Skeletal muscle cell (primary cell): ENCODE results near the gene TMPRSS4.
"Not testable (repeated sequence)": the region's sequence is repeated elsewhere in the genome, so short reads cannot be mapped to it uniquely, and the experiment has no call there.

Source experiments
- DNase-seq: peaks from one replicate; pipeline ENCODE4 v3.0.0-alpha.2; 2010; ENCODE audit warnings: low read depth
- H3K4me3 ChIP-seq: 2 replicates; pipeline ENCODE4 v1.5.1; 2011; ENCODE audit warnings: low read depth, mild to moderate bottlenecking, control low read depth, low read length, moderate library complexity

TMPRSS4 gene

DNA sequence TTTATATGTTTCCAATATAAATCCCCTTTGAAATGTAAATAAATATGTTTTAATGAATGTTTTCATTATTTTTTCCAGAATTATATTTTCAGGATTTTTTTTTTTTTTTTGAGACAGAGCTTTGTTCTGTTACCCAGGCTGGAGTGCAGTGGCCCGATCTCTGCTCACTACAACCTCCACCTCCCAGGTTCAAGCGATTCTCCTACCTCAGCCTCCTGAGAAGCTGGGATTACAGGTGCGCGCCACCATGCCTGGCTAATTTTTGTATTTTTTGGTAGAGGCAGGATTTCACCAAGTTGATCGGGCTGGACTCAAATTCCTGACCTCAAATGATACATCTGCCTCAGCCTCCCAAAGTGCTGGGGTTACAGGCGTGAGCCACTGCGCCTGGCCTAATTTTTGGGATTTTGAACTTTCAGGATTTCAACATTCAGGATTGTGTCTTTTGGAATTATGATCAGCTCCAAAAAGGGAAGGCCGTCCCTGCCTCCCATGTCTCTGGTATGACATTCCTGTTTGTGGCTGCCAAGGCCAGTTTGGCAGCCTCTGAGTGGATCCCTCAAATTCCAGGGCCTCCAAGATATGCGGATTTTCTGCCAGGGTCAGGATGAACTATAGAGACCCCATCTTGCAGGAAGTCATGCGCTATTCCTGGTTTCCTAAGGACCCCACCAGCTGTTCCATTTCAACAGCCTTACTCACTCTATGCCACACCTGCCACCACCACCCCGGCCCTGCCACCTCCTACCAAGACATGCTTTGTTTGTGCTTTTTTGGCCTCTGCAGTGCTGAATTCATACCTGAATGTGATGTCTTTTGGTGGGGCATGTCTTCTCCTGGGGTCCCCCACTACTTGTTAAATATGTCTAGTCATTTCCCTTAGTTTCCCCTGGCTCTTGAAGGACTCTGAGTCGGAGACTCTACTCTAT, 21.9 kb upstream of the TMPRSS4 start:
- no peak for DNase-seq
- H3K4me3 ChIP-seq, result no peak overlapping the region

DNA sequence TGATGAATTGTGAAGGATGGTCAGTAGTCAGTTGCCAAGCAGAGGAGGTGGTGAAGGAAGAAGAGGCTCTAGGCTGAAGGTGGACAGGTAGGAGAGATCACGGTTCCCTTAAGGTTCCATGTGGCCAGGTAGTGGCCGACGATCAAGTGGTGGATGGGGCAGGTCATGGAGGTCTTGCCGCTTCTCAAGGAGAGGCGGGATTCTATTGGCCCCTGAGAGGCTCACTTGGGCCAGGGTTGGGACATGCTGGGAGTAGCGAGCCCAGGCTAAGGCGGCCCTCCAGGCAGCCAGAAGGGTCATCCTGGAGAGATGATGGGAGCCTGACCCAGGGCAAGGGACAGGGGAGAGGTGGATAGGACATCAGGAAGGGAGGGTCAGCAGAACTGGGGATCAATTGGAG, 20.9 kb upstream of the TMPRSS4 start:
- no peak for DNase-seq

DNA sequence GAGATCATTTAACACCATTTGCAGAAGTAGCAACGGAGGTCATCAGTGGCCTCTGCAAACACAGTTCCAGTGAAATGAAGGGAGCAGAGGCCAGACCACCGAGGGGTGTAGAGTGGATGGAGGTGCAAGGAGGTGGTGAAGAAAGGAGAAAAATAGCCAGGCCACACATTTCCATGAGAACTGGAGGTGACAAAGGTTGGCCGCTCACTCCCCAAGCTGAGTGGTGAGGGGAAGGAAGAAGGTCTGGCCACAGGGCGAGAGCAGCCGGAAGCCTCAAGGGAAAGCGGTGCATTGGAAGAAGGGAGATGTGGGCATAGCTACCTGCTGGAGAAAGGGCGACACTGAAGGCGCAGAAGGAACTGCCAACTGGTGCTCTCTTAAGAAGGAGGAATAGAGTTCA, 20.1 kb upstream of the TMPRSS4 start:
- no peak overlapping the region for H3K4me3 ChIP-seq
- DNase-seq, result no peak

More for the DNA sequence above, 20.9 kb upstream of the TMPRSS4 start:
- no peak overlapping the region for H3K4me3 ChIP-seq

DNA sequence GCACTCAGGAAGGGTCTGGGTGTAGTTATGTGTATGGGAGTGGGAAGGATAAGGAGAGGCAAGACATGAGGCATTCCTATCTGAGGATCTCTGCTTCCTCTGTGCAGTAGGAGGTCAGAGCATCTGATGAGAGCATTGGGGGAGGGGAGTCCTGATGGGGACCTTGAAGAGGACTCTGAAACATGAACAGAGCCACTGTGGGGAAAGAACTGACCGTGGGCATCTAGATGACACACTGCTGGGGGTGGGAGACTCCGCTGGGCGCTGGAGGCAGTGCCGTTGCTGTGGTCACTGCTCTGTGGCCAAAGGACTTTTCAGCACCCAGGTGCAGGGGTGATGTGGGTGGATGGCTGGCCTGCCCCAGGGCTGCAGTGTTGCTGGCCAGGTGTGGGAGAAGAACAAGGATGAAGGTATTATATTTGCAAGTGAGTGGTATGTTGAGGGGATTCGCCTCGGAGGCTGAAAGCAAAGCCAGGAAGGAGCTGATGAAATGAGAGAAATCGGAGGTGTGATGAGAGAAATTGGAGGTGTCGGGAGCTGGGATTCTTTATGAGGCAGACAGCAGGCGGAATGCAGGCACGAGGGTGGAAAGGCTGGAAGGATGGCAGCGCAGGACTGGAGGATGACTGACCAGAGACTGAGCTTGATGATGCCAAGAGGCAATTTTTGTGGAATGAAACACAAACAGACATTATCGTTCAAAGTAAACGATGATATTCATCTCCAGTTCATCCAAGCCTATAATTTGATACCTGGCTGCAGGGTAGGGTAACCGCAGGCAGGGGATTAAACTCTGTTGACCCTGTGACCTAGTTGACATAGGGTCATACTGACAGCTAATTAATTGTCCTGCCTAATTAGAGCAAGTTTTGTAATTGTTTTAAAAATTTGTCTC, 19.4 kb upstream of the TMPRSS4 start:
- no peak for DNase-seq
- no peak overlapping the region for H3K4me3 ChIP-seq

DNA sequence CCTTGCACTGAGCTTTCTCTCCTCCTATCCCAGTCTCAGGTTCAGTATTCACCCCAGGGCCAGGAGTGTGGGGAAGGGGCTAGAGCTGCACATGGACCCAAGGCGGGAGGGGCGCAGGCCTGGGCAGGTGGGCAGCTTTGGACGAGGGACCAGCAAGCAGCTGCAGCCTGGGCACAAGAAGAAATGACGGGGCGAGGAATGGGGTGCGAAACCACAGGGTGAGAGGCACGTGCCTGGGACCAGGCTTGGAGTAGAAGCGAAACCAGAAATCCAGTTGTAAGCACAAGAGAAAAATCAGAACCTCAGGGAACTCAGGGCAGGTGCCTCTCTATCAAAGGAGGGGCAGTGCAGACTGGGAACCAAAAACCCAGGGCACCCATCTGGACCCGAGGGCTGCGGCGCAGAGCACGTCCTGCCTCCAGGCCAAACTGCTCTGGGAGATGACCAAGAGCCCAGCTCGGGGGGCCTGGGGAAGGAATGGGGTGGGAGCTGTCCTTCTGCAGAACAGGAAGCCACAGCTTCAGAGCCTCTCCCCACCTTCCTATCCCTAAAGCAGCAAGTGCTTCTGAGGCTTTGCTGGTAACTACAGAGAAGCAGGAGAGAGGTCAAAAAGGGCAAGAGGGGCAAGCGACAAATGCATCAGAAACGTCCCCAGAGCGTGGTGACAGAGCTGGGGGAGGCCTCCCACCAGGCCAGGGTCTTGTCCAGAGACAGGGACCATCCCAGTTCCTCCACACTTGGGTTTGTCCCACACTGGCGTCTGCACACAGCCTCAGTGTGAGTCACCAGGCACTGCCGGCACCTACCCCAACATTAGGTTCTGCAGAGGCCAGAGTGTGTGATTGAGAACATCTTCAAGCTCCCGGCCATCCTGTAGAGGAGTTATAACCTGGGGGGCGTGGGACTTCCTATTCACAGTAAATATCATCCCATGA, 18.3 kb upstream of the TMPRSS4 start:
- H3K4me3 ChIP-seq, result no peak overlapping the region
- no peak for DNase-seq

DNA sequence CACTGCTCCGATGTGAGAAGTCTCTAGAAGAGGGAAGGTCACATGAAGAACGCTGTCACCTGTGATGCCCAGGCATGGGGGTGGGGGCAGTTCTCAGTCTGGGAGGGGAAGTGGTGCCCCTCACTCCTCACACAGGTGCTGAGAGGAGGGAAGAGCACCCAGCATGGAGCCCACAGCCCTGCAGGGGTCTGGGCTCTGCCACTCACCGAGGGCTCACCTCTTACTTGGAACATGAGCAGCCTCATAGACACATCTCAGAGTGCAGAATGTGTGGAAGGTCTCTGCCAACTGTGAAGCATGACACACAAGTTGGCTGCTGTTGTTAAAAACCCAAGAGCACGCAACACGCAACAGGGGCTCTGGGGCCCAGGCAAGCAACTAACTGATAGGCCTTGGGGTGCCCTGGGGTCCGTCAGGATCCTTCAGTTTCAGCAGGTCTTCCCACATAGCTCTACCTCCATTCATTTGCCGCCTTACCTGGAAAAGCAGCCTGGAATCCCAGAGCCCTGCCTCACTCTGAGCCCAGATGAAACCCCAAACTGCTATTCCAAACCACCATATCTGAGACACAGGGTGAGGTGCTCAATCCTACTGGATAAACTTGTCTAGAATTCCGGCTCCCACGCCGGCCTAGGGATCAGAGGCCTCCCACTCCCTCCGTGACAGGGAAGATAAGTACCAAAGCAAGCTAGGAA, 17.5 kb upstream of the TMPRSS4 start:
- no peak for DNase-seq
- H3K4me3 ChIP-seq, result no peak overlapping the region

DNA sequence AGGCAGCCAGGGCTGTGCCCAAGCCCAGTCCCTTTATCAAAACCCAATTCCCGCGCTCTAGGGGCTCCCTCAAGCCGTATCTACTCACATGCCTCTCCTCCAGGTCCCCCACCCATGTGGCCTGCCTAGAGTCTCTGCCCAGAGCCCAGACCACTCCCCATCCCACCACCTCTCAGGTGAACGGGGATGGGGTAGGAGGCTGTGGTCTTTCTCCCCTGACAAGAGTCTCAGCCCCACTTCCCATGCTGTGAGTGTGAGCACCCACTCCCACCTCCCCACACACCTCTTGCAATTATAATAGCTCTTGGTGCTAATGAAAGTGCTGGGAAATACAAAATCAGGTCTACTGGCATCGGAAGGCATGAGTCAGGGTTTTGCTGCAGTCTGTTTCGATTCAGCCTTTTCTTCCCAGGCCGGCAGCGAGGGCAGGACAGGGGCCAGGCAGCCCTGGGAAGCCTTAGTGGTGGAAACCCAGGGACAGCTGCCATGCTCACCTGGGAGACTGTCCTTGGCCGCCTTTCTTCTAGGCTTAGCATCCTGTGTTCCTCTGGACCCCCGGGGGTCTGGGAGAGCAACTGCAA, 16.7 kb upstream of the TMPRSS4 start:
- DNase-seq, result no peak
- H3K4me3 ChIP-seq, result no peak overlapping the region

DNA sequence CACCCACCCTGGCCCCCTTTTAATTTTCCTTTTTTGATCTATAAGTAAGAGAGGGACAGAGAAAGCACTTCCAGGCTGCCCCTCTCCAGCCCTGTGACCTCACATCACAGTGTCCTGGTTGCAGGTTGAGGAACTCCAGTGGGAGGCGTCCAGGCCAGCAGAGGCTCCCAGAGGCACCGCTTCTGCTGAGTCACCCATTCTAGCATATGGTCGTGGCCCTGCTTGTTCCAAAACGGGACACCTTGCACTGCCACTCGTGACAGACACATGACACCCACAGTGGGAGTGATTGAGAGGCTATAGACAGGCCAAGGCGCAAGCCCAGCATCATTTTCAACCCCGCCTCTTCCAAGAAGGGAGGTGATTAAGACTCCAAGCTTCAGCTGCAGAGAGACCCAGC, 16.0 kb upstream of the TMPRSS4 start:
- no peak overlapping the region for H3K4me3 ChIP-seq
- DNase-seq, result no peak

DNA sequence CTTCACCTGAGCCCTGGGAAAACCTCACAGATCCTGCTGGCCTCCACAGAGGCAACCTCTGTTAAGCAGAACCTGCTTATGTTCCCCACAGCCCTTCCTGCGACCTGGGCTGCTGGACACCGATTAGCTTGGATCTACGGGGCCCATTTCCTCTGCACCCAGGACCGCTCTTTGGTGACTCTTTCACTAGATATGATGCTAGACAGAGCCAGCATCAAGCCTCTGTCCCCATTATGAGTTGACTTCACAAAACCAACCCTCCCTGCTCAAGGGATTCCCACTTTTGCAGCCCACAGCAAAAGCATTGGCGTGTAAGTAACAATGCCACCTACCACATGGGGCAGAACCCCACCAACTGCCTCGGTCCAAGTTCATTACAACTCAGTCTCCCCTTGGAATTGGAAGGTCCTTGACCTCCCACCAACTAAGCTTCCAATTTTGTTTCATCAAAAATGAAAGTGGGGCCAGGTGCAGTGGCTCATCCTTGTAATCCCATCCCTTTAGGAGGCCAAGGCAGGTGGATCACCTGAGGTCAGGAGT, 15.2 kb upstream of the TMPRSS4 start:
- no peak for DNase-seq
- no peak overlapping the region for H3K4me3 ChIP-seq

DNA sequence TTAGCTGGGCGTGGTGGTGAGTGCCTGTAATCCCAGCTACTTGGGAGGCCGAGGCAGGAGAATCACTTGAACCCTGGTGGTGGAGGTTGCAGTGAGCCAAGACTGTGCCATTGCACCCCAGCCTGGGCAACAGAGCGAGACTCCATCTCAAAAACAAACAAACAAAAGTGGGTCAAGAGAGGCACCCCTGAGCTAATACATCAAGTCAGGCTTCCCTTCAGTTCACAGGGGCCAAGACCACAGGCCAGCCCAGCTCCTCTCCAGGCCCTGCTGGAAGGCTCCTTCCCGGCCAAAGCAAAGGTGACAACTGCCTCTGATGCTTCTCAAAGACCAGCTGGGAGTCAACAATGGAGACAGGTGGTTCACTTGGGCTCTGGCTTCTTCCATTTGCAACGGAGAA, 14.7 kb upstream of the TMPRSS4 start:
- not testable (repeated sequence) for H3K4me3 ChIP-seq, DNase-seq

DNA sequence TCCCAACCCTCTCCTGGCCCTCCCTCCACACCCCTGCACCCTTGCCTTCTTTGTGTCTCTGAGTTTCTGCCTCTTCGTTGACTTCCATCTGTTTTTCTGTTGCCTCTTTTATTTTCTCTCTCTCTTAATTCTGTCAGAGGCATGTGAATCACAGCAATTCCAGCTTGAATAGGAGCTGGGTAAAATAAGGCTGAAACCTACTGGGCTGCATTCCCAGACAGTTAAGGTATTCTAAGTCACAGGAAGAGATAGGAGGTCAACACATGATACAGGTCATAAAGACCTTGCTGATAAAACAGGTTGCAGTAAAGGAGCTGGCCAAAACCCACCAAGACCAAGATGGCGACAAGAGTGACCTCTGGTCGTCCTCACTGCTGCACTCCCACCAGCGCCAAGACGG, 14.2 kb upstream of the TMPRSS4 start:
- not testable (repeated sequence) for H3K4me3 ChIP-seq, DNase-seq

DNA sequence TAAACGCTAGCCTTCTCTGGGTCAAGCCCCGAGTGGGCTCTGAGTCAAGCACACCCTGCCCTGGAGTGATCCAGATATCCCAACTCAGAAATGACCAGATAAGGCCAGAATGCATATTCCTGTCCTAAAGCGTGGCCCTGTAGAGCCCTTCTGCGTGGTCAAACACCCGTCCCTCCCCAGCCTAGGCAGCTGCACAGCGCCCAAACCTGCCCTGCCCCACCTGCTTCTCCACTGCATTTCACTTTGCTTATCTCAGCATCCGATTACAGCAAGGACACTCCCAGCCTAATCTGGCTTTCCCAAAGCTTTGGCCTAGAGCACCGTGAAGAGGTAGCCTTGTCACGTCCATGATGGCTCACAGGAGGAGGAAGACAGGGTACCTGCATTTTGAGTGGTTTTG, 11.9 kb upstream of the TMPRSS4 start:
- H3K4me3 ChIP-seq, result no peak overlapping the region
- no peak for DNase-seq

DNA sequence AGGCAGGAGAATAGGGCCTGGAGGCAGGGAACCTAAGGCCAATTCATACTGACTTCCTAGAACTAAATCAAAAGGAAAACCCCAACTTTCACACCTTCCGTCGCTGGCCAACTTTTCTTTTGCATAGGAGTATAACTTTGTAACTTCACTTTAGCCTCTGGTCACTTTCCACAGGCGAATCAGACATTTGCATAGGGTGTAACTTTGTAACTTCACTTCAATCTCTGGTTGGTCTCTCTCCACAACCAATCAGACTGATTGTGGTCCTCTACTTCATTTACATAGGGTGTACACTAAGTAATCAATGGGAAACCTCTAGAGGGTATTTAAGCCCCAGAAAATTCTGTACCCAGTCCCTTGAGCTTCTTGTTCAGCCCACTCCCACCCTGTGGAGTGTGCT, 11.5 kb upstream of the TMPRSS4 start:
- DNase-seq, result no peak
- H3K4me3 ChIP-seq, result no peak overlapping the region

DNA sequence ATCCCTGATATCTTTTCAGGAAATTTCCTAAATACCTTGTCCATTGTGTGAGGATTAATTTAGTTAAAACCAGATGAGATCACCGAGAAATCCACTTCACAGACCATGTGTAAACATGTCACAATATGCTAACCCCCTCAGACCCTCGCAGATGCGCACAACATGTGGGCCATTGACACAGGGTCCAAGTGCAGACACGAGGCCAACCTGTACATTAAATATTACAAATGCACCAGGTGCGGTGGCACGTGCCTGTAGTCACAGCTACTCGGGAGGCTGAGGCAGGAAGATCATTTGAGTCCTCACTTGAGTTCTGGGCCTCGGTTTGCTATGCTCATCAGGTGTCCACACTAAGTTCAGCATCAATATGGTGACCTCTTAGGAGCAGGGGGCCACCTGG, 9.9 kb upstream of the TMPRSS4 start:
- DNase-seq, result no peak
- H3K4me3 ChIP-seq, result no peak overlapping the region

DNA sequence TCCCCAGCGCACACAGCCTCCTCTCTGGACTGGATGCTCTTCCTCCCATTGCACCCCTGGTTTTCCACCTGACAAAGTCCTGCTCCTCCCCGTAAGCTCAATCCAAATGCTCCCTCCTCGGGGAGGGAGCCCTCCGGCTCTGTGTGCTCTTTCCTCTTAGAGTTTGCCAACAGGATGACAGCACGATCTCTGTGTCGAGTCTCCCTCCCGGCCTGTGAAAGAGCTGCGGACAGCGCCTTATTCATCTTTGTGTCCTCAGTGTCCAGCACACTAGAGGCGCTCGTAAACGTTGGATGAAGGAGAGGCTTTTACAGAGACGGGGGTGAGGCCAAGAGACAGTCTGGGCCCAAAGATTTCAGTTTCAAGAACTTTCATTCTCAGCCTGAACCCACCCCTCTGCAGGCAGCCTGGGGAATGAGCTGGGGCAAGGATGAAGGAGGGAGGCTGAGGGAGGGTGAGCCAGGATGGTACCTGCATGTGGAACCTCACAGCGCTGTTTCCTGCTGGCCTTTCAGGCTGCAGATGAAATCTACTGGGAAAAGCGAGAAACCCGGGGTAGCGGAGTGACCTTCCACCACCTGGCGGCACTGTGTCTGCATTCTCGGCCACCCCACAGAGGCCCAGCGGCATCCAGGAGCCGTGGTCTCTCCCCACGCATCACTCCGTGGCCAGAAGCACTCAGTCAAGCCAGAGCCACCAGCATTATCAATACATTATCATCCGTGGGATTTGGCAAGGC, 8.5 kb upstream of the TMPRSS4 start:
- no peak for DNase-seq
- no peak overlapping the region for H3K4me3 ChIP-seq

DNA sequence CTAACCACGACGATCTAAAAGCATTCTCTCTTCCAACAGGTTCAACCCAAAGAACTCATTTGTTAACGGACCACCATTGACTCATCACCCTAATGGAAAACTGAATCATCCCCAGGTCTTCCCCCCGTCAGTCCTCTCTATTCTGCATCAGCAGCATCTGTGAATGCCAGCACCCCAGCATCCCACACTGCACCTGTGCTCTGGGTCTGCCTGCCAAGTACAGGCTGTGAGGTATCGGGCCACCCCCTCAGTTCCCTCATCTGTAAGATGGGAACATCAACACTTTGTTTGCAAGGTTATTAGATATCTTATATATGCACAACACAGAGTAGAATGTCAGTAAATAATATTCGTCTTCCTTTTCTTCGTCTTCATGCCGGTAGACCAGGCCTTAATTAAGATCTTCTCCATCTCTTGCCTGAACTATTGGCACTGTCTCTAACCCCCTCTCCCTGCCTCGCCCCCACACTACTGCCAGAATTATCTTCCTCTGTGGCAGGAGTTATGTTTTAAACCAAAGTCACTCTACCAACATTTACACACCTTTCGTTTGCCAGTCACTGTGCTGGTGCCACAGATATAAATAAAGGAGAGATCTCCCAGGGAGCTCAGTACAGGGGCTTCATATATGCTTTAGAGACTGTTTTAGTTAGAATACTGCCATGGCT, 7.8 kb upstream of the TMPRSS4 start:
- no peak overlapping the region for H3K4me3 ChIP-seq
- DNase-seq, result no peak

DNA sequence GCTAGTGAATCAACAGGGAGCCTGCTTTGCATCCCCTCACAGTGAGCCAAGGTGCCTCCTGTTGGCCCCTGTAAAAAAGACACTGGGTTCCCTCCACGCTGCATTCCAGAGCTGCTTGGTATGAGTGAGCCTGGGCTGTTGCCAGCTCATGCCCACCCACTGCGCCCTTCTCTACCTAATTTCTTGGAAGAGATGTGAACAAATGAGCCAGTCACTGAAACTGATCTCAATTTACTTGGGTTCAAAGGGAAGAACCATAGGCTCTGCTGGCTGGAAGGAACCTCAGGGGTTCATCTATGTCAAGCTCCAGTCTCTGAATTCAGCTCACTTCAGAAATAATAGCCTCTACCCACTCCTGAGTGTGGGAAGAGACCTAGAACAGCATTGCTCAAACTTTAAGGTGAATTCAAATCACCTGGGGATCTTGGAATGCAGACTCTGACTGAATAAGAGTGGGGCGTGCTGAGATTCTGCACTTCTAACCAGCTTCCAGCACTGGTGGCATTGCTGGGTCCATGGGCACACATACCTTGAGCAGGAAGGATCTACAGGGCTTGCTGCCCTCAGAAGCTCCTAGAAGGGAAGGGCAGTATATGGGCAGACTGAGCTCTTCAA, 5.4 kb upstream of the TMPRSS4 start:
- no peak overlapping the region for H3K4me3 ChIP-seq
- DNase-seq, result no peak
